ENCODE data around the gene SRCAP.
A peak's percentile ranks its signal among the peaks of the same experiment; 100 is the strongest.

The SRCAP gene

GRCh38 chr16:30758988-30759491 is 60.1 kb downstream of the SRCAP start:
- DNase-seq (ENCODE audit: low read depth), result no peak

- no peak for DNase-seq (ENCODE audit: low read depth)
These were observed 61.1 kb downstream of the SRCAP start for GRCh38 chr16:30760001-30760559.

GRCh38 chr16:30760577-30761426 is 61.8 kb downstream of the SRCAP start:
- DNase-seq (ENCODE audit: low read depth), result no peak

- no peak for DNase-seq (ENCODE audit: low read depth)
These were observed 62.5 kb downstream of the SRCAP start for GRCh38 chr16:30761427-30761927.

- peak; percentile 91 for DNase-seq (ENCODE audit: low read depth)
These were observed 63.2 kb downstream of the SRCAP start, which contains the start of the genes CFAP119 and RNF40 for GRCh38 chr16:30761928-30762902. Gene CFAP119, minus strand, starts transcription at chr16:30762062. Its CDS starts 314 bp downstream, at chr16:30761748. Gene RNF40, plus strand, starts transcription at chr16:30762322. Its CDS starts 224 bp downstream, at chr16:30762546.

GRCh38 chr16:30762991-30763725 is 64.2 kb downstream of the SRCAP start:
- no peak for DNase-seq (ENCODE audit: low read depth)

- no peak for DNase-seq (ENCODE audit: low read depth)
These were observed 65.1 kb downstream of the SRCAP start for GRCh38 chr16:30764086-30764485.

GRCh38 chr16:30764816-30765465 is 66.0 kb downstream of the SRCAP start:
- DNase-seq (ENCODE audit: low read depth), result no peak

GRCh38 chr16:30766206-30766932 is 67.4 kb downstream of the SRCAP start:
- DNase-seq (ENCODE audit: low read depth), result no peak

- DNase-seq (ENCODE audit: low read depth), result no peak
These were observed 67.9 kb downstream of the SRCAP start for GRCh38 chr16:30766933-30767284.

- DNase-seq (ENCODE audit: low read depth), result no peak
These were observed 68.9 kb downstream of the SRCAP start for GRCh38 chr16:30767767-30768465.

- no peak for DNase-seq (ENCODE audit: low read depth)
These were observed 69.7 kb downstream of the SRCAP start for GRCh38 chr16:30768583-30769181.

- DNase-seq (ENCODE audit: low read depth), result no peak
These were observed 70.6 kb downstream of the SRCAP start for GRCh38 chr16:30769379-30770089.

- no peak for DNase-seq (ENCODE audit: low read depth)
These were observed 72.8 kb downstream of the SRCAP start for GRCh38 chr16:30771726-30772125.

- DNase-seq (ENCODE audit: low read depth), result no peak
These were observed 74.9 kb downstream of the SRCAP start for GRCh38 chr16:30773826-30774225.

GRCh38 chr16:30774367-30775130 is 75.6 kb downstream of the SRCAP start:
- no peak for DNase-seq (ENCODE audit: low read depth)

GRCh38 chr16:30775131-30775391 is 76.1 kb downstream of the SRCAP start:
- DNase-seq (ENCODE audit: low read depth), result no peak

Data from non-pigmented ciliary epithelial cell (primary cell).